ENCODE results near the gene FAM131A. TPM values are rescaled to one million over a fixed set of nuclear protein-coding genes. Genes with fewer than 3 reads are reported as not detected.
A peak's percentile ranks its signal among the peaks of the same experiment; 100 is the strongest.

The FAM131A gene
- total and polyA plus RNA-seq, 4 donors = 0.81 to 5.7 (median 2.7) TPM

GRCh38 chr3:184345317-184346144 lies 8.1 kb downstream of the FAM131A start:
- Histone ChIP-seq H3K27me3 (ENCODE audit: control insufficient read depth in 4 of 4, insufficient read depth in 4 of 4, low read length in 3 of 4) (no peaks in the 10 kb centered on the region), H3K9me3 (ENCODE audit: control insufficient read depth in 4 of 4, low read length in 3 of 4) (no peaks in the 10 kb centered on the region), H3K27ac (ENCODE audit: low read depth in 1 of 2, low read length in 2 of 2) (no peak overlapping the region), H3K4me1 (ENCODE audit: control insufficient read depth in 4 of 4, insufficient read depth in 4 of 4, low read length in 3 of 4) (no peaks in the 10 kb centered on the region), H3K9ac (ENCODE audit: low read depth in 1 of 2, low read length in 2 of 2) (no peak overlapping the region), H3K36me3 (ENCODE audit: control insufficient read depth in 4 of 4, insufficient read depth in 3 of 4, low read depth in 1 of 4, low read length in 3 of 4) (peaks cover 2 to 18% (median 5%) of the 10 kb centered on the region in 4 donors), H3K4me3 (ENCODE audit: low read depth in 1 of 3, low read length in 3 of 3) (no peak overlapping the region)
- peak; percentile 26 for TF ChIP-seq SP1 (IDR thresholded peaks at IDR 0.05)
- peak; percentile 10 to 27 for TF ChIP-seq RXRA (IDR thresholded peaks at IDR 0.05)
- peak; percentile 69 to 79 for TF ChIP-seq RAD21 (IDR thresholded peaks at IDR 0.05)
- no peak for TF ChIP-seq JUND (IDR thresholded peaks at IDR 0.05)
- peak; percentile 52 for TF ChIP-seq CTCF (IDR thresholded peaks at IDR 0.05; ENCODE audit: low read depth, low read length, missing input control)
- TF ChIP-seq ZBTB33 (IDR thresholded peaks at IDR 0.05) = no peak
- WGBS = 52% methylated on average over 14 of the region's 14 CpGs
- peak; percentile 68 for DNase-seq (ENCODE audit: low spot score)

GRCh38 chr3:184346480-184347190 lies 9.2 kb downstream of the FAM131A start:
- no peaks in the 10 kb centered on the region for H3K27me3 ChIP-seq (ENCODE audit: control insufficient read depth in 4 of 4, insufficient read depth in 4 of 4, low read length in 3 of 4)
- 96% methylated on average over 20 of the region's 20 CpGs for WGBS
- H3K36me3 ChIP-seq (ENCODE audit: control insufficient read depth in 4 of 4, insufficient read depth in 3 of 4, low read depth in 1 of 4, low read length in 3 of 4) = peaks cover 2 to 16% (median 5%) of the 10 kb centered on the region in 4 donors
- H3K4me1 ChIP-seq (ENCODE audit: control insufficient read depth in 4 of 4, insufficient read depth in 4 of 4, low read length in 3 of 4) = peaks cover 2 to 5% (median 4%) of the 10 kb centered on the region in 4 donors
- TF ChIP-seq HNF4G (IDR thresholded peaks at IDR 0.05) = no peak
- no peak for TF ChIP-seq TAF1 (conservative IDR thresholded peaks at IDR 0.05)
- no peak for TF ChIP-seq NR2F2 (IDR thresholded peaks at IDR 0.05)
- no peak for TF ChIP-seq YY1 (IDR thresholded peaks at IDR 0.05)
- TF ChIP-seq EGR1 (IDR thresholded peaks at IDR 0.05; ENCODE audit: low read depth in 2 of 2) = no peak
- TF ChIP-seq RAD21 (IDR thresholded peaks at IDR 0.05) = no peak
- no peak for TF ChIP-seq JUND (IDR thresholded peaks at IDR 0.05)
- TF ChIP-seq FOXA2 (IDR thresholded peaks at IDR 0.05) = no peak
- TF ChIP-seq HNF4A (conservative IDR thresholded peaks at IDR 0.05) = no peak
- TF ChIP-seq SP1 (IDR thresholded peaks at IDR 0.05) = no peak
- no peak for TF ChIP-seq ATF3 (IDR thresholded peaks at IDR 0.05)
- TF ChIP-seq, protein P1, sequence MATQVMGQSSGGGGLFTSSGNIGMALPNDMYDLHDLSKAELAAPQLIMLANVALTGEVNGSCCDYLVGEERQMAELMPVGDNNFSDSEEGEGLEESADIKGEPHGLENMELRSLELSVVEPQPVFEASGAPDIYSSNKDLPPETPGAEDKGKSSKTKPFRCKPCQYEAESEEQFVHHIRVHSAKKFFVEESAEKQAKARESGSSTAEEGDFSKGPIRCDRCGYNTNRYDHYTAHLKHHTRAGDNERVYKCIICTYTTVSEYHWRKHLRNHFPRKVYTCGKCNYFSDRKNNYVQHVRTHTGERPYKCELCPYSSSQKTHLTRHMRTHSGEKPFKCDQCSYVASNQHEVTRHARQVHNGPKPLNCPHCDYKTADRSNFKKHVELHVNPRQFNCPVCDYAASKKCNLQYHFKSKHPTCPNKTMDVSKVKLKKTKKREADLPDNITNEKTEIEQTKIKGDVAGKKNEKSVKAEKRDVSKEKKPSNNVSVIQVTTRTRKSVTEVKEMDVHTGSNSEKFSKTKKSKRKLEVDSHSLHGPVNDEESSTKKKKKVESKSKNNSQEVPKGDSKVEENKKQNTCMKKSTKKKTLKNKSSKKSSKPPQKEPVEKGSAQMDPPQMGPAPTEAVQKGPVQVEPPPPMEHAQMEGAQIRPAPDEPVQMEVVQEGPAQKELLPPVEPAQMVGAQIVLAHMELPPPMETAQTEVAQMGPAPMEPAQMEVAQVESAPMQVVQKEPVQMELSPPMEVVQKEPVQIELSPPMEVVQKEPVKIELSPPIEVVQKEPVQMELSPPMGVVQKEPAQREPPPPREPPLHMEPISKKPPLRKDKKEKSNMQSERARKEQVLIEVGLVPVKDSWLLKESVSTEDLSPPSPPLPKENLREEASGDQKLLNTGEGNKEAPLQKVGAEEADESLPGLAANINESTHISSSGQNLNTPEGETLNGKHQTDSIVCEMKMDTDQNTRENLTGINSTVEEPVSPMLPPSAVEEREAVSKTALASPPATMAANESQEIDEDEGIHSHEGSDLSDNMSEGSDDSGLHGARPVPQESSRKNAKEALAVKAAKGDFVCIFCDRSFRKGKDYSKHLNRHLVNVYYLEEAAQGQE (IDR thresholded peaks at IDR 0.05) = no peak
- no peak for TF ChIP-seq CTCF (IDR thresholded peaks at IDR 0.05; ENCODE audit: low read depth, low read length, missing input control)
- TF ChIP-seq RXRA (IDR thresholded peaks at IDR 0.05) = no peak
- no peak for TF ChIP-seq FOXA1 (IDR thresholded peaks at IDR 0.05)
- TF ChIP-seq GABPA (IDR thresholded peaks at IDR 0.05 in 1 of 2, conservative IDR thresholded peaks at IDR 0.05 in 1 of 2) = no peak
- no peak overlapping the region for H3K9ac ChIP-seq (ENCODE audit: low read depth in 1 of 2, low read length in 2 of 2)
- no peaks in the 10 kb centered on the region for H3K9me3 ChIP-seq (ENCODE audit: control insufficient read depth in 4 of 4, low read length in 3 of 4)
- no peak overlapping the region for H3K27ac ChIP-seq (ENCODE audit: low read depth in 1 of 2, low read length in 2 of 2)
- no peak for DNase-seq (ENCODE audit: low spot score)
- H3K4me3 ChIP-seq (ENCODE audit: low read depth in 1 of 3, low read length in 3 of 3) = no peak overlapping the region
